Parathyroid adenoma (tissue), 2 donors: Measurements from ENCODE around the gene PLCH2.

Experiments used
- H2AFZ ChIP-seq: fragments of 300-600 bp; sonication (generic); one replicate; pipeline ENCODE4 v1.7.0; 2017; ENCODE audit warnings: antibody characterized with exemption, mild to moderate bottlenecking
- H3K27ac ChIP-seq: fragments of 300-600 bp; sonication (generic); one replicate; pipeline ENCODE4 v1.7.0; 2017
- H3K27me3 ChIP-seq: fragments of 300-600 bp; sonication (generic); one replicate; pipeline ENCODE4 v1.7.0; 2017; ENCODE audit warnings: low read length; ENCODE audit not compliant: control insufficient read depth, insufficient read depth
- H3K36me3 ChIP-seq: fragments of 300-600 bp; sonication (generic); one replicate; pipeline ENCODE4 v1.7.0; 2017; ENCODE audit warnings: low read length; ENCODE audit not compliant: control insufficient read depth, insufficient read depth
- H3K4me1 ChIP-seq: fragments of 300-600 bp; sonication (generic); one replicate; pipeline ENCODE4 v1.7.0; 2017; ENCODE audit warnings: control low read depth
- H3K4me2 ChIP-seq: fragments of 300-600 bp; sonication (generic); one replicate; pipeline ENCODE4 v1.7.0; 2017; ENCODE audit warnings: low read length
- H3K4me3 ChIP-seq: fragments of 300-600 bp; sonication (generic); one replicate; pipeline ENCODE4 v1.7.0; 2017; ENCODE audit warnings: low read depth, low read length
- H3K79me2 ChIP-seq: fragments of 300-600 bp; sonication (generic); one replicate; pipeline ENCODE4 v1.7.0; 2017; ENCODE audit warnings: control low read depth
- H3K9ac ChIP-seq: fragments of 300-600 bp; sonication (generic); one replicate; pipeline ENCODE4 v1.7.0; 2017; ENCODE audit warnings: mild to moderate bottlenecking
- H3K9me3 ChIP-seq: fragments of 300-600 bp; sonication (generic); one replicate; pipeline ENCODE4 v1.7.0; 2017; ENCODE audit warnings: low read length; ENCODE audit not compliant: control insufficient read depth
- TF ChIP-seq, protein P1 (sequence below): fragments of 300-600 bp; sonication (generic); IDR thresholded peaks from one replicate; pipeline ENCODE4 v1.7.0; 2017; ENCODE audit warnings: antibody characterized with exemption, mild to moderate bottlenecking
- donor health status: primary hyperparathyroidism.

PLCH2 gene

DNA sequence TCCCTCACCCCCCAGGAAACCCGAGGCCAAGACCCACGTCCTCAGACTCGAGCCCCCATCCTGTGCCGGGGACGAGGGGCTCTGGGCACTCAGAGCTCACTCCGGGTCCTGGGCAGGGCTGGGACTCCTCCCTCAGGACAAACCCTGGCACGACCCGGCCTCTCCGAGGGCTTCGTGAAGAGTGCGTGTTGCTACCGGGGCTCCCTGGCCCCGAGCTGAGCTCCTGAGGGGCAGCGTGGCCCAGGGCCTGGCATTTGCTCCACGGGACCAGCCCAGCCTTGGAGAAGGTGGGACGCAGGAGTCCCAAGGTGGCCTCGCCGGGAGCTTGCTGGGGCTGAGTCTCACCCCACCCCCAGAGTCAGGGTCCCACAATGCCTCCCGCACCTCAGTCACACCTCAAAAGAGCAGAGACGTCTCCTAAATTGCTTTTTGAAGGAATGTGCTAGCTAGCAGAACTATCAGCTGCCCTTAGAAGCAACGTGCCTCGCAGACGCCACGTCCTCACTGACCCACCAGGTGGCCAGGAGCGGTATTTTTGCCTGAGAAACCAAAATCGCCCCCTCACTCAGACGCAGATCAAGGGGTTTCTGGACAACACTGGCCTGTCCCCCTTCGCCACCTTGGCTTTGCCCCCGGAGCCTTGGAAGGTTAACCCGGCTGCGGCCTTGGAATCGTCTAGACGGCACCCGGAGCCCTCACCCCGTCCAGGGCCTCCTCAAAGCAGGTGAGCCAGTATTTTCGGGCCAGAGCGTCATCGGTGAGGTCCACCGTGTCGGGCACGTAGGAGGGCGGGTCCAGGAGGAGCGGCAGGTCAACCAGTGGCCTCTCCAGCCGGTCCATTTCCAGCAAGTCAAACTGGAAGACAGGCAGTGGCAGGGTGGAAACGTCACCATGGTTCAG lies 39.0 kb downstream of the PLCH2 start:
- Histone ChIP-seq H3K79me2 (no peaks in the 10 kb centered on the region), H3K27me3 (no peaks in the 10 kb centered on the region), H3K4me1 (no peaks in the 10 kb centered on the region), H3K9ac (no peak overlapping the region), H3K27ac (no peak overlapping the region), H3K4me3 (no peak overlapping the region), H3K9me3 (no peaks in the 10 kb centered on the region), H3K4me2 (no peak overlapping the region), H3K36me3 (no peaks in the 10 kb centered on the region), H2AFZ (no peak overlapping the region)
- TF ChIP-seq, protein P1, sequence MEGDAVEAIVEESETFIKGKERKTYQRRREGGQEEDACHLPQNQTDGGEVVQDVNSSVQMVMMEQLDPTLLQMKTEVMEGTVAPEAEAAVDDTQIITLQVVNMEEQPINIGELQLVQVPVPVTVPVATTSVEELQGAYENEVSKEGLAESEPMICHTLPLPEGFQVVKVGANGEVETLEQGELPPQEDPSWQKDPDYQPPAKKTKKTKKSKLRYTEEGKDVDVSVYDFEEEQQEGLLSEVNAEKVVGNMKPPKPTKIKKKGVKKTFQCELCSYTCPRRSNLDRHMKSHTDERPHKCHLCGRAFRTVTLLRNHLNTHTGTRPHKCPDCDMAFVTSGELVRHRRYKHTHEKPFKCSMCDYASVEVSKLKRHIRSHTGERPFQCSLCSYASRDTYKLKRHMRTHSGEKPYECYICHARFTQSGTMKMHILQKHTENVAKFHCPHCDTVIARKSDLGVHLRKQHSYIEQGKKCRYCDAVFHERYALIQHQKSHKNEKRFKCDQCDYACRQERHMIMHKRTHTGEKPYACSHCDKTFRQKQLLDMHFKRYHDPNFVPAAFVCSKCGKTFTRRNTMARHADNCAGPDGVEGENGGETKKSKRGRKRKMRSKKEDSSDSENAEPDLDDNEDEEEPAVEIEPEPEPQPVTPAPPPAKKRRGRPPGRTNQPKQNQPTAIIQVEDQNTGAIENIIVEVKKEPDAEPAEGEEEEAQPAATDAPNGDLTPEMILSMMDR = no peak

DNA sequence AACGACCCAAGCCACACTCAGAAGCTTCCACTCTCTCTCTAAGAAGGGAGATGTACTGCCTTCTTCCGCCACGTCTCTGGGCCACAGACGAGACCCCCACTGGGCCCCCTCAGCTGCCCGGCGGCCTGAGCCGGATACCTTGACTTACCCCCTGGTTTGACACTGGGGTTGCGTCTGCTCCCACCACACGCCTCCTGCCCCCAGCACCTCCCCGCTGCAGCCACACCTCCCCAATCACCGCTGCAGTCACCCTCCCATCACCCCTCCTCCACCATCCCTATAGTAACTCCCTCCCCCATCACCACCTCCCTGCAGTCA lies 39.6 kb downstream of the PLCH2 start:
- no peak overlapping the region for H3K27ac ChIP-seq
- no peaks in the 10 kb centered on the region for H3K9me3 ChIP-seq
- H2AFZ ChIP-seq = no peak overlapping the region
- H3K27me3 ChIP-seq = no peaks in the 10 kb centered on the region
- no peaks in the 10 kb centered on the region for H3K79me2 ChIP-seq
- H3K4me2 ChIP-seq = no peak overlapping the region
- H3K36me3 ChIP-seq = no peaks in the 10 kb centered on the region
- H3K9ac ChIP-seq = no peak overlapping the region
- H3K4me3 ChIP-seq = no peak overlapping the region
- H3K4me1 ChIP-seq = no peaks in the 10 kb centered on the region
- TF ChIP-seq, protein P1 = no peak

DNA sequence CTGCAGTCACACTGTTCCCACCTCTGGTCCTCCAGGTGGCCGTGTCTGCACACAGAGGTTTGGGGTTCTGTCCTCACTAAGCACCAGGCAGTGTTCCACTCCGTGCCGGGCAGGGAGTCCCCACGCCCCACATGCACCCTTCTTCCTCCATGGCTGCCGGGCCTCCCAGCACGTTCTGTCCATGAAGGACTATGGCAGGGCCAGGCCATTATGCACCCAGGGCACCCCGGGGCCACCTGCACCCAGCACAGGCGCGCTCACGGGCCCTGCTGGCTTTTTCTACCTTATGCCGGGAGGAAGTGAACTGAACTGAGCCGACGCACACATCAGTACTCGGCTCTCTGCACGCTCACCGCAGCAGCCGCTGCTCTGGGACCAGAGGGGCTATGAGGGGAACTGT lies 40.0 kb downstream of the PLCH2 start:
- Histone ChIP-seq H3K9ac (no peak overlapping the region), H3K4me2 (no peak overlapping the region), H3K4me1 (no peaks in the 10 kb centered on the region), H3K36me3 (no peaks in the 10 kb centered on the region), H2AFZ (no peak overlapping the region), H3K79me2 (no peaks in the 10 kb centered on the region), H3K9me3 (no peaks in the 10 kb centered on the region), H3K4me3 (no peak overlapping the region), H3K27me3 (no peaks in the 10 kb centered on the region), H3K27ac (no peak overlapping the region)
- TF ChIP-seq, protein P1 = no peak

DNA sequence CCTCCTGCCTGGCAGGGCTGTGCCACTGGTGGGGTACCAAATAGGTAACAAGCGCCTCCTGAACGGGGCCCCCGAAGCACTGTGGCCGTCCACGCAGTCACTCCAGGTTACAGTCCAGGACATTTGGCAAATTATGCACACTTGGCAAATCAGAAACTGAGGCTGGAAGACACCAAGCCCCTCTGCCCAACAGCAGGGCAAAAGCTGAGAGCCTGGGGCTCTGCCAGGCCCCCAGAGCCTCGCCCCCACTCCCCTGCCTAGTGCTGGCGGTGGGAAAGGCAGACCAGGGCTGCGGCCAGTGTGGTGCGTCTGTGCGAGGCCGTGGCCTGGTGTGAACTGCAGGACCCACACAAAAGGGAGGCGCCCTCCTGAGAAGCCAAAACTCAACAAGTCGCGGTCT lies 40.9 kb downstream of the PLCH2 start:
- H3K9me3 ChIP-seq = no peaks in the 10 kb centered on the region
- H3K4me1 ChIP-seq = no peaks in the 10 kb centered on the region
- TF ChIP-seq, protein P1 = no peak
- H3K9ac ChIP-seq = no peak overlapping the region
- H3K79me2 ChIP-seq = no peaks in the 10 kb centered on the region
- no peak overlapping the region for H3K4me2 ChIP-seq
- H3K4me3 ChIP-seq = no peak overlapping the region
- H3K27ac ChIP-seq = no peak overlapping the region
- no peak overlapping the region for H2AFZ ChIP-seq
- H3K36me3 ChIP-seq = no peaks in the 10 kb centered on the region
- H3K27me3 ChIP-seq = no peaks in the 10 kb centered on the region

DNA sequence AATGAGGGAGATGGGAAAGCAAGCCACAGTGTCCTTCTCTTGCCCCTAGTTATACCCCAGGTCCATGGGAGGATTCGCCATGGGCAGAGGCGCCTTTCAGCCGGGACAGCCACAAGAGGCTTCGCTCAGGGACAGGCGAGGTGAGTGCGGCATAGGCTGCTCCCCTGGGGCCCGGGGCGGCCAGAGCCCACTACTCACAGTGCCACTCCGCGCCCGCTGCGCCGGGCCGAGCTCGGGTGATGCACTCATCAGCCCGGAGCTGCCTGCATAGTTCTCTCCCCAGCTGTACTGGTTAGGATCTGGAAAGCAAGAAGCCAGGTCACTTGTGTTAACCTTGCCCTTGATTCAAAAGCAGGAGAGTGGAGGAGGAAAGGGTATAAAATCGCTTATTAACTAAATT lies 41.9 kb downstream of the PLCH2 start:
- Histone ChIP-seq H3K4me2 (no peak overlapping the region), H3K9me3 (no peaks in the 10 kb centered on the region), H3K4me3 (no peak overlapping the region), H2AFZ (no peak overlapping the region), H3K79me2 (no peaks in the 10 kb centered on the region), H3K36me3 (no peaks in the 10 kb centered on the region), H3K27ac (no peak overlapping the region), H3K27me3 (no peaks in the 10 kb centered on the region), H3K4me1 (no peaks in the 10 kb centered on the region), H3K9ac (no peak overlapping the region)
- TF ChIP-seq, protein P1 = no peak
